ENCODE results near the gene PAK3.

Gene PAK3

GRCh38 chrX:111262086-111262485 is 166.1 kb downstream of the PAK3 start:
- no peak for DNase-seq (ENCODE audit: low spot score)

- DNase-seq (ENCODE audit: low spot score) = no peak
Measured at GRCh38 chrX:111264385-111264784, 168.4 kb downstream of the PAK3 start.

GRCh38 chrX:111265486-111265885 is 169.5 kb downstream of the PAK3 start:
- DNase-seq (ENCODE audit: low spot score) = no peak

- DNase-seq (ENCODE audit: low spot score) = no peak
Measured at GRCh38 chrX:111268506-111268905, 172.5 kb downstream of the PAK3 start.

- DNase-seq (ENCODE audit: low spot score) = peak; percentile 6
Measured at GRCh38 chrX:111270339-111270738, 174.3 kb downstream of the PAK3 start, which contains the start of gene CAPN6. CAPN6 (minus strand) TSS chrX:111270483; CDS start chrX:111263936, 6,547 bp downstream.
